ENCODE results near the gene CTU1.

- TF ChIP-seq CTCF (IDR thresholded peaks at IDR 0.05; ENCODE audit: borderline replicate concordance, extremely low read depth, low read length, poor library complexity, severe bottlenecking), result no peak
- TF ChIP-seq EZH2 (IDR thresholded peaks at IDR 0.05; ENCODE audit: borderline replicate concordance, low read depth, low read length, severe bottlenecking), result no peak
Measured at GRCh38 chr19:51097796-51098195, 10.4 kb downstream of the CTU1 start.
